Activated CD4-positive, alpha-beta memory T cell treated with anti-CD3 and anti-CD28 coated beads for 36 hours (primary cell): Measurements from ENCODE around the gene FGB. TPM values are rescaled to one million over a fixed set of nuclear protein-coding genes. Genes with fewer than 3 reads are reported as not detected.

Experiments used
- CTCF ChIA-PET: fragments of 350-600 bp; sonication (Branson Sonifier 250); formaldehyde crosslinking; loops from one replicate; lab custom pipeline; 2021; ENCODE audit warnings: antibody characterized with exemption, inconsistent platforms; lab: Charles Lee
- POLR2A ChIA-PET: fragments of 350-600 bp; sonication (Branson Sonifier 250); formaldehyde crosslinking; loops from one replicate; lab custom pipeline; 2021; ENCODE audit warnings: antibody characterized with exemption; lab: Charles Lee
- DNase-seq: peaks from one replicate; pipeline ENCODE4 v3.0.0-alpha.2; 2020
- H3K27ac Mint-ChIP-seq: one replicate; pipeline ENCODE4 v1.8.0; 2021; ENCODE audit warnings: mixed read lengths
- H3K27me3 Mint-ChIP-seq: one replicate; pipeline ENCODE4 v1.8.0; 2021; ENCODE audit warnings: mixed read lengths
- H3K36me3 Mint-ChIP-seq: one replicate; pipeline ENCODE4 v1.8.0; 2021; ENCODE audit warnings: mixed read lengths
- H3K4me1 Mint-ChIP-seq: one replicate; pipeline ENCODE4 v1.8.0; 2021; ENCODE audit warnings: low read depth, mixed read lengths
- H3K4me3 Mint-ChIP-seq: one replicate; pipeline ENCODE4 v1.8.0; 2021; ENCODE audit warnings: mild to moderate bottlenecking, mixed read lengths
- H3K9me3 Mint-ChIP-seq: one replicate; pipeline ENCODE4 v1.8.0; 2021; ENCODE audit warnings: mixed read lengths
- intact Hi-C: fragments of 100-400 bp; cut with micrococcal nuclease; formaldehyde crosslinking; loops from one replicate; pipeline ENCODE4 v1.15.1; 2023
- total RNA-seq, 2 experiments: library from RNA; stranded (reverse); gene quantifications; one replicate each; pipeline ENCODE4 v1.2.3, GENCODE V29; 2021

The FGB gene
- total RNA-seq, 2 experiments from 2014 or later = not detected

GRCh38 chr4:154616287-154616686 lies 53.5 kb downstream of the FGB start:
- no peaks in the 10 kb centered on the region for H3K9me3 Mint-ChIP-seq
- H3K4me1 Mint-ChIP-seq = peaks cover 8% of the 10 kb centered on the region
- CTCF ChIA-PET = interaction anchor here (1.2 to 10.1 kb wide), 2 partner anchors 56 to 64 kb away, joined by 5 to 98 read pairs; partner anchors contain the start of gene FGB
- POLR2A ChIA-PET = no interaction called here
- intact Hi-C loops = loop anchor here (5.0 kb wide), 1 partner anchor 284 kb away; no protein-coding TSS in a partner anchor
- H3K27ac Mint-ChIP-seq = no peak overlapping the region
- H3K4me3 Mint-ChIP-seq = no peak overlapping the region
- H3K27me3 Mint-ChIP-seq = no peaks in the 10 kb centered on the region
- DNase-seq = no peak
- H3K36me3 Mint-ChIP-seq = no peaks in the 10 kb centered on the region

GRCh38 chr4:154616731-154617130 lies 53.9 kb downstream of the FGB start:
- peaks cover 8% of the 10 kb centered on the region for H3K4me1 Mint-ChIP-seq
- DNase-seq = no peak
- H3K27me3 Mint-ChIP-seq = no peaks in the 10 kb centered on the region
- ChIA-PET POLR2A (no interaction called here), CTCF (interaction anchor here (1.2 to 10.1 kb wide), 2 partner anchors 56 to 64 kb away, joined by 5 to 98 read pairs; partner anchors contain the start of gene FGB)
- no peaks in the 10 kb centered on the region for H3K9me3 Mint-ChIP-seq
- no peak overlapping the region for H3K27ac Mint-ChIP-seq
- H3K36me3 Mint-ChIP-seq = no peaks in the 10 kb centered on the region
- intact Hi-C loops = loop anchor here (5.0 kb wide), 1 partner anchor 284 kb away; no protein-coding TSS in a partner anchor
- H3K4me3 Mint-ChIP-seq = no peak overlapping the region

- no peaks in the 10 kb centered on the region for H3K9me3 Mint-ChIP-seq
- POLR2A ChIA-PET = no interaction called here
- intact Hi-C loops = loop anchor here (1.0 to 5.0 kb wide), 2 partner anchors 66 to 286 kb away; no protein-coding TSS in a partner anchor
Observed at GRCh38 chr4:154617820-154618317, 55.1 kb downstream of the FGB start.

GRCh38 chr4:154618708-154619315 lies 56.0 kb downstream of the FGB start:
- CTCF ChIA-PET = interaction anchor here (0.6 to 10.9 kb wide), 5 partner anchors 24 to 98 kb away, joined by 3 to 222 read pairs (median 6); partner anchors contain the start of genes FGB and PLRG1
- peak; percentile 68 for DNase-seq
- intact Hi-C loops = loop anchor here (1.0 to 5.0 kb wide), 2 partner anchors 67 to 287 kb away; no protein-coding TSS in a partner anchor
- Mint-ChIP-seq H3K27me3 (no peaks in the 10 kb centered on the region), H3K4me3 (no peak overlapping the region), H3K36me3 (no peaks in the 10 kb centered on the region), H3K27ac (no peak overlapping the region), H3K9me3 (no peaks in the 10 kb centered on the region), H3K4me1 (peaks cover 8% of the 10 kb centered on the region)
- POLR2A ChIA-PET = no interaction called here

More at GRCh38 chr4:154617820-154618317, 55.1 kb downstream of the FGB start:
- DNase-seq = no peak
- no peak overlapping the region for H3K27ac Mint-ChIP-seq
- H3K27me3 Mint-ChIP-seq = no peaks in the 10 kb centered on the region
- H3K36me3 Mint-ChIP-seq = no peaks in the 10 kb centered on the region
- H3K4me1 Mint-ChIP-seq = peaks cover 8% of the 10 kb centered on the region
- H3K4me3 Mint-ChIP-seq = no peak overlapping the region
- CTCF ChIA-PET = interaction anchor here (0.9 to 10.9 kb wide), 4 partner anchors 9 to 65 kb away, joined by 3 to 222 read pairs (median 52); partner anchors contain the start of genes FGB and PLRG1

- no peak for DNase-seq
- H3K4me1 Mint-ChIP-seq = peaks cover 8% of the 10 kb centered on the region
- H3K27me3 Mint-ChIP-seq = no peaks in the 10 kb centered on the region
- intact Hi-C loops = loop anchor here (10.0 kb wide), 2 partner anchors 755 to 835 kb away; partner anchors contain the start of genes MAP9 and SFRP2
- ChIA-PET CTCF (interaction anchor here (10.1 to 10.9 kb wide), 2 partner anchors 60 to 67 kb away, joined by 98 to 222 read pairs; partner anchors contain the start of genes FGB and PLRG1), POLR2A (no interaction called here)
- H3K9me3 Mint-ChIP-seq = no peaks in the 10 kb centered on the region
- H3K4me3 Mint-ChIP-seq = no peak overlapping the region
- H3K36me3 Mint-ChIP-seq = no peaks in the 10 kb centered on the region
- H3K27ac Mint-ChIP-seq = no peak overlapping the region
Observed at GRCh38 chr4:154620111-154620510, 57.3 kb downstream of the FGB start.

Other genes starting within 250 kb of the FGB start
- not detected for gene DCHS2, start 71.2 kb upstream of the FGB start, total RNA-seq
- 100 to 1,000 TPM in 1 of 2 experiments, 10 to 100 TPM in 1; 99.3 to 103 TPM for gene PLRG1, start 12.6 kb upstream of the FGB start, total RNA-seq
- not detected for gene FGA, start 27.7 kb downstream of the FGB start, total RNA-seq
- not detected for gene FGG, start 49.6 kb downstream of the FGB start, total RNA-seq
- gene LRAT, start 181.0 kb downstream of the FGB start, total RNA-seq = not detected
- gene RBM46, start 218.3 kb downstream of the FGB start, total RNA-seq = not detected